Naive B cell (primary cell): Measurements from ENCODE around the gene OSBPL6. TPM values are rescaled to one million over a fixed set of nuclear protein-coding genes. Genes with fewer than 3 reads are reported as not detected.

Experiments
- ATAC-seq, 2 donors: fragments of 150-1000 bp; cut with Tn5 transposase; 2 replicates each; pipeline ENCODE4 v1.10.0; 2021; ENCODE audit warnings: low read depth in 2 of 2, mild to moderate bottlenecking in 2 of 2, moderate library complexity in 2 of 2
- DNase-seq: peaks from one replicate; pipeline ENCODE4 v3.0.0; 2022
- H3K27ac Mint-ChIP-seq, 6 donors: one replicate each; pipeline ENCODE4 v1.8.0; 2020 to 2022; ENCODE audit warnings: mild to moderate bottlenecking in 6 of 6, mixed read lengths in 6 of 6, moderate library complexity in 5 of 6, inconsistent platforms in 2 of 6
- H3K27me3 Mint-ChIP-seq, 3 donors: one replicate each; pipeline ENCODE4 v1.8.0; 2021 to 2022; ENCODE audit warnings: mixed read lengths in 3 of 3, mild to moderate bottlenecking in 1 of 3
- H3K36me3 Mint-ChIP-seq, 2 donors: one replicate each; pipeline ENCODE4 v1.8.0; 2020 to 2022; ENCODE audit warnings: mixed read lengths in 2 of 2, inconsistent platforms in 1 of 2, mild to moderate bottlenecking in 1 of 2
- H3K4me1 Mint-ChIP-seq, 3 donors: one replicate each; pipeline ENCODE4 v1.8.0; 2020 to 2022; ENCODE audit warnings: mixed read lengths in 3 of 3, inconsistent platforms in 1 of 3, mild to moderate bottlenecking in 1 of 3, moderate library complexity in 1 of 3
- H3K4me3 Mint-ChIP-seq, 8 donors: one replicate each; pipeline ENCODE4 v1.8.0; 2020 to 2022; ENCODE audit warnings: mild to moderate bottlenecking in 8 of 8, mixed read lengths in 8 of 8, moderate library complexity in 8 of 8, inconsistent platforms in 2 of 8
- H3K9me3 Mint-ChIP-seq, 7 donors: one replicate each; pipeline ENCODE4 v1.8.0; 2020 to 2022; ENCODE audit warnings: mixed read lengths in 7 of 7, mild to moderate bottlenecking in 5 of 7, inconsistent platforms in 2 of 7, moderate library complexity in 1 of 7
- polyA plus RNA-seq, 6 donors: library from polyadenylated mRNA; unstranded; fragments of 300-500 nt; fragmentation: Illumina TruSeq; gene quantifications; one replicate each; pipeline ENCODE4 v1.2.3, GENCODE V29; 2021; ENCODE audit warnings: low read depth in 6 of 6

The OSBPL6 gene
- polyA plus RNA-seq, 6 donors from 2014 or later, result not detected

GRCh38 chr2:178229927-178230326, 35.6 kb downstream of the OSBPL6 start:
- no peak for ATAC-seq
- no peak for DNase-seq
- Mint-ChIP-seq H3K4me3 (no peak overlapping the region), H3K9me3 (peaks cover 0 to 1% (median 0%) of the 10 kb centered on the region in 7 donors), H3K27me3 (peaks cover 7 to 14% (median 13%) of the 10 kb centered on the region in 3 donors), H3K4me1 (peaks cover 0 to 8% (median 4%) of the 10 kb centered on the region in 3 donors), H3K27ac (no peak overlapping the region), H3K36me3 (no peaks in the 10 kb centered on the region)

DNA sequence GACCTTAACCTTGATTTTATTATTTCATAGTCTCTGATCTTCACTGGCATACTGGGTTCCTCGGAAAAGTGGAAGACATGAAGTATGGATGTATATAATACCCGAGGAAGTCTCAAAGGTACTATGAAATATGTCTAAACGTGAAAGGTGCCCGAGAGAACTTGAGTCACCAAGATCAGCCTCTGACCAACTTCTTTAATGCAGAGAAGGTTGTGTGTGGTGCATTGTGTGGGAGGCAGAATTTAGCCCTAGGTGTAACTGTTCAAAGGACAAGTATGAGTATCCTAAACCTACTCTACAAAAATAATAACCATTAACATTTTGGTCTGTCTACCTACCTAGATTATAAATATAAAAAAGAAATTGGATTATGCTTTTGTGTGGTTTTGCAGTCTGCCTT, 36.1 kb downstream of the OSBPL6 start:
- H3K9me3 Mint-ChIP-seq, result no peaks in the 10 kb centered on the region
- ATAC-seq (no peak), DNase-seq (no peak)
- H3K4me1 Mint-ChIP-seq, result peaks cover 0 to 8% (median 4%) of the 10 kb centered on the region in 3 donors
- H3K4me3 Mint-ChIP-seq, result no peak overlapping the region
- H3K36me3 Mint-ChIP-seq, result no peaks in the 10 kb centered on the region
- H3K27me3 Mint-ChIP-seq, result peaks cover 2 to 9% (median 8%) of the 10 kb centered on the region in 3 donors
- no peak overlapping the region for H3K27ac Mint-ChIP-seq

DNA sequence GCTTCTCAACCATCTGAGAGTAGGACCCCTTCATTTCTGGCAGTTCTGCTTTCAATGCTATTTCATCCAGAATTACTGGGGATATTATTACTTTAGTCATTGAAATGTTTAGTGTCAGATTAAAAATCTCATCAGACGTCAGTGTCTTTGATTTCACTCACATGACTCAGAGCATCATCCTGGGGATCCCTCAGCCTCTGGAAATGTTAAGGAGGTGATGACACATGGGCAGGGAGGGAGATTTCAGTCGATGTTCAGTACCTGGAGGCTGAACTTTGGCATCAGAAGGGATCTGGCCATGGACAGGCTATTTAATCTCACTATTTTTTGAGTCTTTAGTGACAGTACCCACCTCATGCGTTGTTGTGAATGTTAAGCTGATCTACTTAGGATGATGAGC, 39.1 kb downstream of the OSBPL6 start:
- H3K27me3 Mint-ChIP-seq, result peaks cover 0 to 20% (median 0%) of the 10 kb centered on the region in 3 donors
- H3K36me3 Mint-ChIP-seq, result no peaks in the 10 kb centered on the region
- no peak for DNase-seq
- no peak overlapping the region for H3K27ac Mint-ChIP-seq
- no peak overlapping the region for H3K4me3 Mint-ChIP-seq
- H3K4me1 Mint-ChIP-seq, result peaks cover 0 to 8% (median 4%) of the 10 kb centered on the region in 3 donors
- no peaks in the 10 kb centered on the region for H3K9me3 Mint-ChIP-seq
- ATAC-seq, result no peak

GRCh38 chr2:178234648-178235047, 40.3 kb downstream of the OSBPL6 start:
- Mint-ChIP-seq H3K27me3 (peaks cover 0 to 20% (median 0%) of the 10 kb centered on the region in 3 donors), H3K9me3 (no peaks in the 10 kb centered on the region), H3K4me3 (no peak overlapping the region), H3K27ac (no peak overlapping the region), H3K36me3 (no peaks in the 10 kb centered on the region), H3K4me1 (peaks cover 0 to 8% (median 4%) of the 10 kb centered on the region in 3 donors)
- DNase-seq (no peak), ATAC-seq (no peak)

DNA sequence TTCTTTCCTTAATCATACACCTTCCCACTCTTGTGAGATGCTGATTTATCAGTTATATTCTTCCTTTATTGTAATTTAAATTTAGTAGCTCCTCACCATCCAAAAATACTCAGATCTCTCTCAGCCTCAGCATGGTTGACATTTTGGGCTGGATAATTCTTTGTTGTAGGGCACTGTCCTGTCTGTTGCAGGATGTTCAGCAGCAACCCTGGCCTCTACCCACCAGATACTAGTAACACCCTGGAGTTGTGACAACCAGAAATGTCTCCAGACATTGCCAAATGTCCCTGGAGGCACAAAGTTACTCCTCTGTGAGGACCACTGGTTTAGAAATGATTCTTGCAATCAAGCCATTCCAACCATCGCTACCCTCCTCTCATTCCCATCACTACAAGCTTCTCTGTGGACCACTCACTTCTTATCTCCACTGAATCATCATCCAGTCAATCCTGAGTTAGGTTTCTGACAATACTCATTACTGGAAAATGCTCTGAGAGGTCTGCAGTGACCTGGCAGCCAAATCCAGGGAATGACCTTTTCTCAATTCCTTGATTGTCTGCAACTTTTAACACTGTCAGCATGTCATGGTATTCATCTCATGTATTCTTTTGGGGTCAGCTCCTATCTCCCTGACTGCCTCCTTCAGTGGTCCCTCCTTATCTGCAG, 43.3 kb downstream of the OSBPL6 start:
- Mint-ChIP-seq H3K9me3 (peaks cover 0 to 2% (median 0%) of the 10 kb centered on the region in 7 donors), H3K36me3 (no peaks in the 10 kb centered on the region), H3K27me3 (peaks cover 0 to 20% (median 5%) of the 10 kb centered on the region in 3 donors), H3K4me3 (no peak overlapping the region), H3K27ac (no peak overlapping the region), H3K4me1 (no peaks in the 10 kb centered on the region)
- ATAC-seq, result no peak
- no peak for DNase-seq

DNA sequence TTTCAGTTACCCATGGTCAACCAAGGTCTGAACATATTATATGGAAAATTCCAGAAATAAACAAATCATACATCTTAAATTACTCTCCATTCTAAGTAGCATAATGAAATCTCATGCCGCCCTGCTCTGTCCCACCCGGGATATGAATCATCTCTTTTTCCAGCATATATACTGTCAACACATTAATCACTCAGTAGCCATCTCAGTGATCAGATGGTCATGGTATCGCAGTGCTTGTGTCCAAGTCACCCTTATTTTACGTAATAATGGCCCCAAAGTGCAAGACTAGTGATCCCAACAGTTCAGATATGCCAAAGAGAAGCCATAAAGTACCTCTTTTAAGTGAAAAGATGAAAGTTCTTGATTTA, 43.8 kb downstream of the OSBPL6 start:
- H3K36me3 Mint-ChIP-seq, result no peaks in the 10 kb centered on the region
- DNase-seq (no peak), ATAC-seq (no peak)
- no peak overlapping the region for H3K4me3 Mint-ChIP-seq
- H3K4me1 Mint-ChIP-seq, result no peaks in the 10 kb centered on the region
- H3K9me3 Mint-ChIP-seq, result peaks cover 0 to 2% (median 0%) of the 10 kb centered on the region in 7 donors
- peaks cover 0 to 20% (median 5%) of the 10 kb centered on the region in 3 donors for H3K27me3 Mint-ChIP-seq
- H3K27ac Mint-ChIP-seq, result no peak overlapping the region

GRCh38 chr2:178238750-178239149, 44.4 kb downstream of the OSBPL6 start:
- Mint-ChIP-seq H3K4me3 (no peak overlapping the region), H3K27ac (no peak overlapping the region), H3K36me3 (no peaks in the 10 kb centered on the region), H3K27me3 (peaks cover 2 to 21% (median 5%) of the 10 kb centered on the region in 3 donors), H3K4me1 (no peaks in the 10 kb centered on the region), H3K9me3 (peaks cover 0 to 2% (median 0%) of the 10 kb centered on the region in 7 donors)
- ATAC-seq, result no peak
- DNase-seq, result no peak

- Mint-ChIP-seq H3K27ac (no peak overlapping the region), H3K9me3 (peaks cover 0 to 2% (median 0%) of the 10 kb centered on the region in 7 donors), H3K27me3 (peaks cover 16 to 36% (median 23%) of the 10 kb centered on the region in 3 donors), H3K36me3 (no peaks in the 10 kb centered on the region), H3K4me3 (no peak overlapping the region), H3K4me1 (no peaks in the 10 kb centered on the region)
- DNase-seq (no peak), ATAC-seq (no peak)
Observed at GRCh38 chr2:178241844-178242551, 47.7 kb downstream of the OSBPL6 start.

DNA sequence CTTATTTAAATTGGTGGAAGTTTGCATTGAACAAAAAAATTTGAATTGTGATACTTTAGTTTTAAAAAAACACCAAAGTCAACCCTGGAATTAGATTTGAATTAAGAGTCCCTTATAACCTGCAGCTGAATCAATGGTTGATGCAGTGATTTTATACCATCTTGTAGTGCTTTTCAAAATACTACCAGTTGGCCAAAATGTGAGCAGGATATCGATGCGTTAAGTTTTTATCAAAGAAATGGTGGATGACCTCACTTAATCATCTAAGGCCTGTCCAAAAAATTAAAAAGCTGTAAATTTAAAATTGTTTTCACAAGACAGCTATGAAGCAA, 48.2 kb downstream of the OSBPL6 start:
- Mint-ChIP-seq H3K27ac (no peak overlapping the region), H3K4me3 (no peak overlapping the region), H3K27me3 (peaks cover 19 to 34% (median 28%) of the 10 kb centered on the region in 3 donors), H3K36me3 (no peaks in the 10 kb centered on the region), H3K9me3 (peaks cover 0 to 2% (median 0%) of the 10 kb centered on the region in 7 donors), H3K4me1 (no peaks in the 10 kb centered on the region)
- ATAC-seq (no peak), DNase-seq (no peak)

DNA sequence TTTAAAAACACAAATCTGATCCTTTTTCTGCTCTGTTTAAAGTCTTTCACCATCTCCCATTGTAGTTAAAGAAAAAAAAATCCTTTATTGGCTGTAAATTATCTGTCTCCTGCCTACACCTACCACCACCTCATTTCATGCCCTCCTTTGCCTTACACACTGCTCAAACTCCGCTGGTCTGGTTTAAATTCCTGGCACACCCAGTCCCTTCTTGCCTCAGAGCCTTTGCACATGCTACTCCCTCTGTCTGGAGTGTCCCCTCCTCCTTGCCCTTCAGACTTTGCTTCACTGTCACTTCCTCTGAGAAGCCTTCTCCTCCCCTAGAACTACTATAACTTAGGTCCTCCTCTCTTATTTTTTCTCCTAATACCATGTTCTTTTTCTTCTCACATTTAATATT, 49.6 kb downstream of the OSBPL6 start:
- Mint-ChIP-seq H3K36me3 (no peaks in the 10 kb centered on the region), H3K4me3 (peak overlapping the region in 1 of 8 donors; percentile 48), H3K27ac (peak overlapping the region in 2 of 6 donors; percentile 14 to 45), H3K27me3 (peaks cover 19 to 31% (median 26%) of the 10 kb centered on the region in 3 donors), H3K4me1 (no peaks in the 10 kb centered on the region), H3K9me3 (peaks cover 0 to 2% (median 0%) of the 10 kb centered on the region in 7 donors)
- ATAC-seq, result no peak
- DNase-seq, result no peak

GRCh38 chr2:178244777-178245176, 50.5 kb downstream of the OSBPL6 start:
- ATAC-seq, result no peak
- Mint-ChIP-seq H3K9me3 (peaks cover 0 to 2% (median 0%) of the 10 kb centered on the region in 7 donors), H3K27me3 (peaks cover 19 to 31% (median 26%) of the 10 kb centered on the region in 3 donors), H3K36me3 (no peaks in the 10 kb centered on the region), H3K4me1 (no peaks in the 10 kb centered on the region), H3K27ac (no peak overlapping the region), H3K4me3 (no peak overlapping the region)
- DNase-seq, result no peak

- no peak overlapping the region for H3K4me3 Mint-ChIP-seq
- peaks cover 19 to 38% (median 36%) of the 10 kb centered on the region in 3 donors for H3K27me3 Mint-ChIP-seq
- no peaks in the 10 kb centered on the region for H3K4me1 Mint-ChIP-seq
- ATAC-seq (no peak), DNase-seq (no peak)
- no peak overlapping the region for H3K27ac Mint-ChIP-seq
- H3K9me3 Mint-ChIP-seq, result no peaks in the 10 kb centered on the region
- no peaks in the 10 kb centered on the region for H3K36me3 Mint-ChIP-seq
Observed at GRCh38 chr2:178246696-178247095, 52.4 kb downstream of the OSBPL6 start.

GRCh38 chr2:178247250-178247649, 52.9 kb downstream of the OSBPL6 start:
- no peak overlapping the region for H3K27ac Mint-ChIP-seq
- H3K27me3 Mint-ChIP-seq, result peaks cover 15 to 38% (median 36%) of the 10 kb centered on the region in 3 donors
- DNase-seq (no peak), ATAC-seq (no peak)
- no peaks in the 10 kb centered on the region for H3K9me3 Mint-ChIP-seq
- H3K4me1 Mint-ChIP-seq, result no peaks in the 10 kb centered on the region
- H3K36me3 Mint-ChIP-seq, result no peaks in the 10 kb centered on the region
- H3K4me3 Mint-ChIP-seq, result no peak overlapping the region

DNA sequence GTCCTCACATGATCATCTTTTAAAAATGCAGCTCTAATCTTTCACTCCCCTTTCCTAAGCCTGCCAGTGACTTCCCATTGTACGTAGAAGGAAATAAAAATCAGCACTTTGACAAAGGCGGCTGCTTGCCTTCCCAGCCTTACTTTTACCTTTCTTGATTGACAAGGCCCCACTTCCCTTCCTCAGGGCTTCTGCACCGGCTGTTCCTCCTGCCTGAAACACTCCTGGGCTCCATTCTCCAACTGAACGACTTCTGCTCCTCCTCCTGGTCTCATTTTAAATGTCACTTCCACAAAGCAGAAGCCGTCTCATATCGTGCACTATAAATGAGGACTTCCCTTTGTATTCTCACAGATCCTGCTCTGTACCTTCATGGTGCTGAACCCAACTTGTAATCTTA, 56.1 kb downstream of the OSBPL6 start:
- no peak for DNase-seq
- H3K36me3 Mint-ChIP-seq, result no peaks in the 10 kb centered on the region
- peaks cover 9 to 28% (median 28%) of the 10 kb centered on the region in 3 donors for H3K27me3 Mint-ChIP-seq
- no peak for ATAC-seq
- no peak overlapping the region for H3K27ac Mint-ChIP-seq
- no peaks in the 10 kb centered on the region for H3K4me1 Mint-ChIP-seq
- H3K4me3 Mint-ChIP-seq, result no peak overlapping the region
- no peaks in the 10 kb centered on the region for H3K9me3 Mint-ChIP-seq
